GM12878 (cell line): Measurements from ENCODE around the gene ZNF804A. TPM values are rescaled to one million over a fixed set of nuclear protein-coding genes. Genes with fewer than 3 reads are reported as not detected.
A peak's percentile ranks its signal among the peaks of the same experiment; 100 is the strongest.

ENCODE experiments used
- ATAC-seq: fragments of 200-7000 bp; cut with Tn5 transposase; 3 replicates; pipeline ENCODE4 v1.9.1; 2020; ENCODE audit warnings: mild to moderate bottlenecking, moderate library complexity
- Bru-seq: library from RNA; stranded (reverse); fragments of 400-500 nt; gene quantifications from one replicate; lab custom pipeline; 2021; lab: Mats Ljungman, UMichigan
- BruChase-seq, 2 experiments: library from RNA; stranded (reverse); fragments of 400-500 nt; gene quantifications; one replicate each; lab custom pipeline; 2021; lab: Mats Ljungman, UMichigan
- BruUV-seq: library from RNA; stranded (reverse); fragments of 400-500 nt; replicated peaks from 2 replicates; lab custom pipeline; 2021; lab: Mats Ljungman, UMichigan
- CTCF ChIA-PET: fragments of 300-600 bp; sonication (Branson Sonifier 250); formaldehyde crosslinking; extraction: SDS; loops from one replicate; lab custom pipeline; 2021; ENCODE audit warnings: inconsistent platforms; lab: Yijun Ruan, JAX
- POLR2A ChIA-PET: fragments of 350-600 bp; formaldehyde crosslinking; extraction: SDS; loops from one replicate; lab custom pipeline; 2021; ENCODE audit warnings: inconsistent platforms; lab: Charles Lee
- RAD21 ChIA-PET: fragments of 300-600 bp; sonication (Branson Sonifier 250); formaldehyde crosslinking; loops from one replicate; lab custom pipeline; 2023; ENCODE audit warnings: antibody characterized with exemption; ENCODE audit not compliant: unreplicated experiment; lab: Charles Lee
- SMC1A ChIA-PET: fragments of 300-600 bp; sonication (Branson Sonifier 250); formaldehyde crosslinking; loops from one replicate; lab custom pipeline; 2023; ENCODE audit not compliant: unreplicated experiment, uncharacterized antibody; lab: Charles Lee
- DNase-seq: peaks from one replicate; pipeline ENCODE4 v3.0.0-alpha.2; 2011; ENCODE audit warnings: low read depth, low spot score
- FAIRE-seq: peaks from 3 replicates; lab custom pipeline; 2011; peaks lifted over from hg19 to GRCh38; lab: Jason Lieb, UNC
- H2AFZ ChIP-seq: 2 replicates; pipeline ENCODE4 v1.6.0; 2011; ENCODE audit warnings: low read depth, low read length, control low read depth; ENCODE audit not compliant: control insufficient read depth
- H3K27ac ChIP-seq: 2 replicates; pipeline ENCODE4 v1.5.1; 2011; ENCODE audit warnings: control low read depth; ENCODE audit not compliant: control insufficient read depth, insufficient read depth
- H3K27me3 ChIP-seq, 2 experiments: replicated peaks in 1 of 2; 2 replicates each; pipeline versions ENCODE4 v1.6.0 to v1.6.1; 2011; ENCODE audit warnings: low read length in 1 of 2; ENCODE audit not compliant: control insufficient read depth in 2 of 2, insufficient read depth in 2 of 2
- H3K36me3 ChIP-seq, 2 experiments: 2 replicates each; pipeline ENCODE4 v1.5.1; 2011; ENCODE audit warnings: low read length in 1 of 2; ENCODE audit not compliant: control insufficient read depth in 2 of 2, insufficient read depth in 2 of 2
- H3K4me1 ChIP-seq: 2 replicates; pipeline ENCODE4 v1.6.1; 2011; ENCODE audit warnings: mild to moderate bottlenecking, low read length, moderate library complexity, mixed read lengths; ENCODE audit not compliant: control insufficient read depth, insufficient read depth
- H3K4me2 ChIP-seq: 2 replicates; pipeline ENCODE4 v1.6.0; 2011; ENCODE audit warnings: control low read depth; ENCODE audit not compliant: control insufficient read depth, insufficient read depth
- H3K4me3 ChIP-seq: fragments of 200-600 bp; sonication (generic); 2 replicates; pipeline ENCODE4 v1.5.1; 2016
- H3K79me2 ChIP-seq: 2 replicates; pipeline ENCODE4 v1.6.0; 2011; ENCODE audit warnings: low read length; ENCODE audit not compliant: control insufficient read depth, insufficient read depth
- H3K9ac ChIP-seq: 2 replicates; pipeline ENCODE4 v1.8.0; 2011; ENCODE audit warnings: low read length, control low read depth, mixed read lengths; ENCODE audit not compliant: control insufficient read depth, insufficient read depth
- H3K9me3 ChIP-seq: replicated peaks from 3 replicates; pipeline ENCODE4 v1.5.1; 2011; ENCODE audit warnings: mild to moderate bottlenecking, low read length; ENCODE audit not compliant: control insufficient read depth, insufficient read depth
- H4K20me1 ChIP-seq: 2 replicates; pipeline ENCODE4 v1.6.0; 2011; ENCODE audit not compliant: control insufficient read depth, insufficient read depth
- BCL11A ChIP-seq: IDR thresholded peaks from 2 replicates; pipeline ENCODE4 v1.6.1; 2011; ENCODE audit warnings: low read depth, low read length
- CTCF ChIP-seq, 3 experiments: IDR thresholded peaks in 2 of 3; conservative IDR thresholded peaks in 1 of 3; 2 replicates each; pipeline ENCODE4 v1.5.1; 2011; ENCODE audit warnings: low read depth in 3 of 3, low read length in 3 of 3, mild to moderate bottlenecking in 3 of 3, control low read depth in 2 of 3, moderate library complexity in 2 of 3, inconsistent platforms in 1 of 3, mixed read lengths in 1 of 3; ENCODE audit not compliant: control insufficient read depth in 2 of 3, insufficient read depth in 1 of 3; ENCODE audit errors: extremely low read depth in 1 of 3
- DPF2 ChIP-seq: fragments of 450-650 bp; IDR thresholded peaks from 2 replicates; pipeline ENCODE4 v1.6.1; 2017; ENCODE audit warnings: mild to moderate bottlenecking
- EGR1 ChIP-seq, 2 experiments: IDR thresholded peaks; 1 replicate in 1 of 2; 2 replicates in 1 of 2; pipeline ENCODE4 v1.6.1; 2011 to 2012; ENCODE audit warnings: low read depth in 2 of 2, low read length in 2 of 2, borderline replicate concordance in 1 of 2, mild to moderate bottlenecking in 1 of 2, moderate library complexity in 1 of 2
- IKZF1 ChIP-seq: fragments of 450-650 bp; conservative IDR thresholded peaks from 2 replicates; pipeline ENCODE4 v1.6.1; 2017; ENCODE audit warnings: antibody characterized with exemption, mild to moderate bottlenecking
- POLR2A ChIP-seq: IDR thresholded peaks from 2 replicates; pipeline ENCODE4 v1.6.1; 2011; ENCODE audit warnings: low read depth, mild to moderate bottlenecking, low read length
- RB1 ChIP-seq: fragments of 450-650 bp; formaldehyde crosslinking; IDR thresholded peaks from 2 replicates; pipeline ENCODE4 v1.6.1; 2017; ENCODE audit warnings: mild to moderate bottlenecking, borderline replicate concordance
- ZSCAN29 ChIP-seq: fragments of 450-650 bp; IDR thresholded peaks from 2 replicates; pipeline ENCODE4 v1.6.1; 2017; ENCODE audit warnings: mild to moderate bottlenecking, moderate library complexity
- ZZZ3 ChIP-seq: IDR thresholded peaks from 2 replicates; pipeline ENCODE4 v1.6.1; 2011; ENCODE audit warnings: low read depth; ENCODE audit not compliant: control insufficient read depth, insufficient read length
- WGBS: methylation state at CpG from one replicate; pipeline ENCODE4 v1.1.6; 2016; ENCODE audit warnings: low lambda C conversion rate; ENCODE audit not compliant: insufficient replicate concordance, insufficient coverage; ENCODE audit errors: missing lambda C conversion rate; 5-methylcytosine and 5-hydroxymethylcytosine counted together
- in situ Hi-C: fragments of 300-500 bp; cut with MboI; formaldehyde crosslinking; loops from 9 replicates; pipeline ENCODE4 v1.14.3; 2018; ENCODE audit warnings: mixed read lengths
- intact Hi-C: fragments of 100-400 bp; cut with micrococcal nuclease; formaldehyde crosslinking; loops from one replicate; pipeline ENCODE4 v1.14.2; 2022; ENCODE audit not compliant: unreplicated experiment
- long read RNA-seq, 2 experiments: library from polyadenylated mRNA; unstranded; transcript quantifications; one replicate each; pipeline ENCODE4 v2.0.0, GENCODE V29; 2019 to 2020
- polyA minus RNA-seq, 3 experiments: library from RNA; depleted of rRNA, polyadenylated mRNA; stranded (reverse); fragments of >200 nt; gene quantifications; 2 replicates each; pipeline ENCODE4 v1.2.3, GENCODE V29; 2011
- polyA plus RNA-seq, 11 experiments: library from polyadenylated mRNA; depleted of rRNA in 4 of 11; unstranded in 6 of 11; stranded (reverse) in 5 of 11; fragments of >200 nt; fragmentation: Nextera tagmentation in 4 of 11; fragmentation: Illumina TruSeq in 1 of 11; extraction: Ambion mirVana in 4 of 11; extraction: Trizol in 1 of 11; gene quantifications; 1 replicate in 1 of 11; 2 replicates in 10 of 11; pipeline versions ENCODE4 v1.2.1 to v1.2.3, GENCODE V29; 2011 to 2016; ENCODE audit warnings: inconsistent platforms in 2 of 11, missing spikeins in 2 of 11, low read depth in 1 of 11
- total RNA-seq, 4 experiments: library from RNA; depleted of rRNA in 3 of 4; stranded (reverse); fragments of >200 nt in 3 of 4; fragmentation: Illumina TruSeq in 1 of 4; extraction: Trizol in 1 of 4; gene quantifications; 2 replicates each; pipeline versions ENCODE4 v1.2.1 to v1.2.3, GENCODE V29; 2013 to 2021

The ZNF804A gene
- 0.06 and 0.10 TPM in 2 replicates for total RNA-seq (2013; cell fraction: nucleolus; rRNA removed)
- total RNA-seq (2014; rRNA removed) (1.4 and 1.5 TPM in 2 replicates), total RNA-seq (2014; rRNA removed; fragmentation: Illumina TruSeq; extraction: Trizol) (1.4 and 1.6 TPM in 2 replicates), total RNA-seq (2021) (1.6 and 1.7 TPM in 2 replicates), polyA plus RNA-seq (2011; rRNA removed) (0.19 and 0.27 TPM in 2 replicates), polyA plus RNA-seq (2014; fragmentation: Illumina TruSeq; extraction: Trizol) (2.2 and 2.3 TPM in 2 replicates), polyA plus RNA-seq (2014; fragmentation: Nextera tagmentation; extraction: Ambion mirVana) (1 to 10 TPM; 1.4 TPM), polyA plus RNA-seq (2014; rRNA removed) (0.84 and 1.2 TPM in 2 replicates), polyA plus RNA-seq (2016; fragmentation: Nextera tagmentation; extraction: Ambion mirVana) (1 to 10 TPM; 1.0 to 1.1 TPM), polyA minus RNA-seq (2011; rRNA and poly(A)+ RNA removed) (0.15 TPM in 2 replicates), Bru-seq, nascent RNA (percentile 29 among the genes with signal in this experiment), BruChase-seq, experiment 1, labeled RNA remaining after a 6-hour chase (percentile 26 among the genes with signal in this experiment), BruChase-seq, experiment 2, labeled RNA remaining after a 2-hour chase (percentile 32 among the genes with signal in this experiment)
- 0.07 TPM for polyA plus RNA-seq (2011; ENCODE audit: low read depth)
- 0.08 and 0.12 TPM in 2 replicates for polyA plus RNA-seq (2011; cell fraction: cytosol; rRNA removed)
- polyA plus RNA-seq (2011; cell fraction: nucleus; rRNA removed) = 0.13 and 0.15 TPM in 2 replicates
- polyA plus RNA-seq (2012) = 0.13 and 0.14 TPM in 2 replicates
- not detected in 2 replicates for polyA minus RNA-seq (2011; cell fraction: cytosol; rRNA and poly(A)+ RNA removed)
- 0.48 and 0.96 TPM in 2 replicates for polyA minus RNA-seq (2011; cell fraction: nucleus; rRNA and poly(A)+ RNA removed)
- long read RNA-seq, experiment 1 = 0 reads
- long read RNA-seq, experiment 2, partial matches to known transcripts = 0 of 3 reads
- long read RNA-seq, experiment 2, other reads (novel, unspliced or antisense) = 3 of 3 reads

GRCh38 chr2:184598316-184599053 is at the start of gene ZNF804A:
Gene ZNF804A (plus strand): TSS chr2:184598529. CDS start chr2:184598960, 431 bp downstream.
- H3K27ac ChIP-seq = no peak within 1 kb of the TSS
- POLR2A ChIA-PET = no interaction called here
- DNase-seq (peak; percentile 36), ATAC-seq (peak; percentile 75), FAIRE-seq (no peak)
- H3K27me3 ChIP-seq = peaks cover 5 to 9% of the 10 kb centered on the region in 2 experiments; a peak in 3 of 4 replicates
- no peak within 1 kb of the TSS for H3K9ac ChIP-seq
- WGBS = 2% methylated on average over 84 of the region's 88 CpGs
- no peak for TF ChIP-seq ZSCAN29
- no peak for TF ChIP-seq BCL11A
- no peak for TF ChIP-seq CTCF (IDR thresholded peaks at IDR 0.05 in 2 of 3, conservative IDR thresholded peaks at IDR 0.05 in 1 of 3; ENCODE audit: control insufficient read depth in 2 of 3, extremely low read depth in 1 of 3, insufficient read depth in 1 of 3, low read depth in 3 of 3, low read length in 3 of 3)
- TF ChIP-seq RB1 = no peak
- TF ChIP-seq EGR1 (IDR thresholded peaks at IDR 0.05; ENCODE audit: borderline replicate concordance in 1 of 2, low read depth in 2 of 2, low read length in 2 of 2) = 0 out of 3 replicates have a peak, but pooled peaks of 1 of the 2 experiments have one; percentile 12
- TF ChIP-seq ZZZ3 = no peak
- TF ChIP-seq DPF2 = no peak
- TF ChIP-seq IKZF1 = 0 out of 2 replicates have a peak, but pooled peaks have one; percentile 16
- peak; percentile 75 for TF ChIP-seq POLR2A
- H3K4me3 ChIP-seq = peak within 1 kb of the TSS; percentile 69
- in situ Hi-C loops = no loop called here
- H3K9me3 ChIP-seq = no peaks in the 10 kb centered on the region
- peak within 1 kb of the TSS; percentile 41 for H2AFZ ChIP-seq
- H3K4me1 ChIP-seq = peaks cover 5% of the 10 kb centered on the region
- intact Hi-C loops = no loop called here
- SMC1A ChIA-PET = interaction anchor here (0.6 kb wide), 1 partner anchor 80 kb away, joined by 3 read pairs; no protein-coding TSS in a partner anchor
- H3K36me3 ChIP-seq = no peaks in the 10 kb centered on the region
- no peaks in the 10 kb centered on the region for H3K79me2 ChIP-seq
- RAD21 ChIA-PET = no interaction called here
- H4K20me1 ChIP-seq = no peaks in the 10 kb centered on the region
- CTCF ChIA-PET = interaction anchor here (1.6 kb wide), 1 partner anchor 14 kb away, joined by 4 read pairs; no protein-coding TSS in a partner anchor
- no TSS peak for BruUV-seq
- H3K4me2 ChIP-seq = peak within 1 kb of the TSS; percentile 67
